ENCODE data around the gene COL9A1. TPM values are rescaled to one million over a fixed set of nuclear protein-coding genes. Genes with fewer than 3 reads are reported as not detected.

Gene COL9A1
- total and polyA plus RNA-seq, 2 donors (not counting 1 experiment from before 2014, with no cell fraction given), result not detected

- H3K9me3 ChIP-seq (ENCODE audit: control extremely low read depth in 1 of 3, control insufficient read depth in 2 of 3, insufficient read depth in 1 of 3, low read length in 2 of 3), result no peaks in the 10 kb centered on the region
Observed at GRCh38 chr6:70194421-70194820, 108.5 kb downstream of the COL9A1 start.

GRCh38 chr6:70188202-70188601, 114.7 kb downstream of the COL9A1 start:
- Histone ChIP-seq H4K20me1 (ENCODE audit: control insufficient read depth, insufficient read depth, low read length, poor library complexity, severe bottlenecking) (no peaks in the 10 kb centered on the region), H3K27ac (ENCODE audit: low read length in 2 of 2) (no peak overlapping the region), H3K4me1 (ENCODE audit: control insufficient read depth in 2 of 2, insufficient read depth in 2 of 2, low read length in 2 of 2) (no peaks in the 10 kb centered on the region), H3K9me3 (ENCODE audit: control extremely low read depth in 1 of 3, control insufficient read depth in 2 of 3, insufficient read depth in 1 of 3, low read length in 2 of 3) (no peaks in the 10 kb centered on the region), H3K36me3 (replicated peaks in 1 of 2; ENCODE audit: control extremely low read depth in 1 of 2, control insufficient read depth in 1 of 2, extremely low read depth in 1 of 2, insufficient read depth in 2 of 2, low read length in 1 of 2) (peaks cover 14 to 68% of the 10 kb centered on the region in 2 experiments), H3K4me2 (replicated peaks; ENCODE audit: low read depth, low read length, poor library complexity, severe bottlenecking) (no peak overlapping the region), H2AFZ (ENCODE audit: insufficient read depth, low read depth, low read length, poor library complexity, severe bottlenecking) (no peak overlapping the region), H3K27me3 (replicated peaks in 1 of 4; ENCODE audit: control extremely low read depth in 1 of 4, control insufficient read depth in 3 of 4, insufficient read depth in 4 of 4, low read length in 3 of 4) (no peaks in the 10 kb centered on the region), H3K4me3 (ENCODE audit: control extremely low read depth in 1 of 5, extremely low read depth in 1 of 5, insufficient read depth in 1 of 5, low read depth in 2 of 5, low read length in 4 of 5) (no peak overlapping the region), H3K79me2 (ENCODE audit: control insufficient read depth, insufficient read depth, low read length) (no peaks in the 10 kb centered on the region), H3K9ac (ENCODE audit: low read length) (no peak overlapping the region)
- no peak for ATAC-seq (ENCODE audit: low read depth)
- intact Hi-C loops (cut with micrococcal nuclease), result no loop called here
- WGBS (ENCODE audit: insufficient coverage), result 95% methylated on average over 6 of the region's 6 CpGs
- TF ChIP-seq CTCF (IDR thresholded peaks at IDR 0.05) (no peak), EZH2 (IDR thresholded peaks at IDR 0.05; ENCODE audit: borderline replicate concordance, insufficient read depth, low read depth, low read length, poor library complexity, severe bottlenecking) (no peak)
- ChIA-PET POLR2A (no interaction called here), CTCF (no interaction called here)
- no peaks in the 10 kb centered on the region for H3K4me1 Mint-ChIP-seq
- no peaks in the 10 kb centered on the region for H3K27me3 Mint-ChIP-seq
- H3K4me3 Mint-ChIP-seq, result no peak overlapping the region
- no peak overlapping the region for H3K27ac Mint-ChIP-seq
- no peaks in the 10 kb centered on the region for H3K9me3 Mint-ChIP-seq (ENCODE audit: insufficient read depth)
- no peak for DNase-seq

More at GRCh38 chr6:70194421-70194820, 108.5 kb downstream of the COL9A1 start:
- no peak overlapping the region for H3K4me2 ChIP-seq (replicated peaks; ENCODE audit: low read depth, low read length, poor library complexity, severe bottlenecking)
- peaks cover 16 to 54% of the 10 kb centered on the region in 2 experiments for H3K36me3 ChIP-seq (replicated peaks in 1 of 2; ENCODE audit: control extremely low read depth in 1 of 2, control insufficient read depth in 1 of 2, extremely low read depth in 1 of 2, insufficient read depth in 2 of 2, low read length in 1 of 2)
- ATAC-seq (ENCODE audit: low read depth), result no peak
- TF ChIP-seq EZH2 (IDR thresholded peaks at IDR 0.05; ENCODE audit: borderline replicate concordance, insufficient read depth, low read depth, low read length, poor library complexity, severe bottlenecking) (no peak), CTCF (IDR thresholded peaks at IDR 0.05) (no peak)
- DNase-seq, result no peak
- H3K4me3 ChIP-seq (ENCODE audit: control extremely low read depth in 1 of 5, extremely low read depth in 1 of 5, insufficient read depth in 1 of 5, low read depth in 2 of 5, low read length in 4 of 5), result no peak overlapping the region
- H3K79me2 ChIP-seq (ENCODE audit: control insufficient read depth, insufficient read depth, low read length), result no peaks in the 10 kb centered on the region
- Mint-ChIP-seq H3K27me3 (no peaks in the 10 kb centered on the region), H3K4me1 (no peaks in the 10 kb centered on the region), H3K4me3 (no peak overlapping the region), H3K9me3 (ENCODE audit: insufficient read depth) (no peaks in the 10 kb centered on the region), H3K27ac (no peak overlapping the region)
- H2AFZ ChIP-seq (ENCODE audit: insufficient read depth, low read depth, low read length, poor library complexity, severe bottlenecking), result no peak overlapping the region
- CTCF ChIA-PET, result no interaction called here
- no peaks in the 10 kb centered on the region for H3K27me3 ChIP-seq (replicated peaks in 1 of 4; ENCODE audit: control extremely low read depth in 1 of 4, control insufficient read depth in 3 of 4, insufficient read depth in 4 of 4, low read length in 3 of 4)
- H3K4me1 ChIP-seq (ENCODE audit: control insufficient read depth in 2 of 2, insufficient read depth in 2 of 2, low read length in 2 of 2), result no peaks in the 10 kb centered on the region
- intact Hi-C loops (cut with micrococcal nuclease), result no loop called here
- H3K9ac ChIP-seq (ENCODE audit: low read length), result no peak overlapping the region
- H3K27ac ChIP-seq (ENCODE audit: low read length in 2 of 2), result no peak overlapping the region
- H4K20me1 ChIP-seq (ENCODE audit: control insufficient read depth, insufficient read depth, low read length, poor library complexity, severe bottlenecking), result peaks cover 5% of the 10 kb centered on the region
- POLR2A ChIA-PET, result no interaction called here

Measured in B cell (primary cell).